Esophagus muscularis mucosa (tissue), 4 donors: ENCODE data around the gene C14orf119. TPM values are rescaled to one million over a fixed set of nuclear protein-coding genes. Genes with fewer than 3 reads are reported as not detected.

ENCODE experiments used
- DNase-seq: peaks from one replicate; pipeline ENCODE4 v3.0.0-alpha.2; 2017; ENCODE audit errors: extremely low spot score
- H3K27ac ChIP-seq, 4 donors: fragments of 200-600 bp; sonication (generic); replicated peaks in 1 of 4; 1 replicate in 3 of 4; 2 replicates in 1 of 4; pipeline ENCODE4 v1.5.1; 2016 to 2019; ENCODE audit warnings: mild to moderate bottlenecking in 1 of 4
- H3K27me3 ChIP-seq, 4 donors: fragments of 200-600 bp; sonication (generic); one replicate each; pipeline versions ENCODE4 v1.5.1 to v1.6.0; 2016 to 2019
- H3K36me3 ChIP-seq, 4 donors: fragments of 200-600 bp; sonication (generic); one replicate each; pipeline ENCODE4 v1.5.1; 2016 to 2019
- H3K4me1 ChIP-seq, 4 donors: fragments of 200-600 bp; sonication (generic); one replicate each; pipeline ENCODE4 v1.5.1; 2016 to 2019
- H3K4me3 ChIP-seq, 4 donors: fragments of 200-600 bp; sonication (generic); 1 replicate in 2 of 4; 2 replicates in 2 of 4; pipeline ENCODE4 v1.5.1; 2016 to 2019; ENCODE audit warnings: mild to moderate bottlenecking in 4 of 4, moderate library complexity in 1 of 4
- H3K9me3 ChIP-seq, 4 donors: fragments of 200-600 bp; sonication (generic); 1 replicate in 3 of 4; 2 replicates in 1 of 4; pipeline ENCODE4 v1.5.1; 2016 to 2019
- CTCF ChIP-seq, 3 experiments: fragments of 200-600 bp in 2 of 3; fragments of 450-650 bp in 1 of 3; sonication (generic) in 2 of 3; IDR thresholded peaks; one replicate each; pipeline ENCODE4 v1.5.1; 2017 to 2019; ENCODE audit warnings: antibody characterized with exemption in 3 of 3, mild to moderate bottlenecking in 2 of 3, moderate library complexity in 1 of 3
- EP300 ChIP-seq: sonication (generic); formaldehyde crosslinking; IDR thresholded peaks from one replicate; pipeline ENCODE4 v1.6.1; 2017; ENCODE audit warnings: antibody characterized with exemption
- POLR2A ChIP-seq: fragments of 450-650 bp; IDR thresholded peaks from one replicate; pipeline ENCODE4 v1.6.1; 2017; ENCODE audit warnings: antibody characterized with exemption, moderate library complexity, mild to moderate bottlenecking, low read depth
- POLR2AphosphoS5 ChIP-seq, 2 donors: sonication (generic); formaldehyde crosslinking; IDR thresholded peaks; one replicate each; pipeline ENCODE4 v1.6.1; 2017; ENCODE audit warnings: antibody characterized with exemption in 2 of 2
- WGBS: methylation state at CpG from one replicate; pipeline ENCODE4 v1.1.5; 2018; 5-methylcytosine and 5-hydroxymethylcytosine counted together
- intact Hi-C: fragments of 100-400 bp; cut with DNase I; formaldehyde crosslinking; loops from one replicate; pipeline ENCODE4 v1.15.1; 2023
- total RNA-seq, 4 donors: library from RNA; depleted of rRNA; stranded (reverse); fragments of >200 nt; gene quantifications; one replicate each; pipeline versions ENCODE4 v1.1.0 to v1.2.1, GENCODE V29; 2016

The C14orf119 gene
- total RNA-seq, 4 donors from 2014 or later: 21.2 to 42.5 (median 34.0) TPM

- Histone ChIP-seq H3K9me3 (no peaks in the 10 kb centered on the region), H3K4me3 (no peak overlapping the region), H3K27me3 (peaks cover 0 to 50% (median 0%) of the 10 kb centered on the region in 4 donors), H3K36me3 (no peaks in the 10 kb centered on the region), H3K4me1 (peaks cover 0 to 6% (median 0%) of the 10 kb centered on the region in 4 donors), H3K27ac (no peak overlapping the region)
- intact Hi-C loops: no loop called here
- no peak for DNase-seq
- WGBS: 46% methylated on average over 9 of the region's 12 CpGs
- no peak for TF ChIP-seq POLR2AphosphoS5 (IDR thresholded peaks at IDR 0.05)
- no peak for TF ChIP-seq CTCF (IDR thresholded peaks at IDR 0.05)
- TF ChIP-seq POLR2A: no peak
- no peak for TF ChIP-seq EP300
Observed at GRCh38 chr14:23112359-23113178, 17.3 kb downstream of the C14orf119 start.

GRCh38 chr14:23113431-23114119, 18.3 kb downstream of the C14orf119 start:
- DNase-seq: no peak
- intact Hi-C loops: no loop called here

GRCh38 chr14:23114120-23114458, 18.8 kb downstream of the C14orf119 start:
- WGBS: 88% methylated on average over 5 of the region's 5 CpGs
- Histone ChIP-seq H3K36me3 (no peaks in the 10 kb centered on the region), H3K4me3 (no peak overlapping the region), H3K4me1 (peaks cover 0 to 6% (median 0%) of the 10 kb centered on the region in 4 donors), H3K27me3 (peaks cover 0 to 58% (median 0%) of the 10 kb centered on the region in 4 donors), H3K9me3 (no peaks in the 10 kb centered on the region), H3K27ac (no peak overlapping the region)
- no peak for DNase-seq
- intact Hi-C loops: no loop called here
- no peak for TF ChIP-seq CTCF (IDR thresholded peaks at IDR 0.05)
- TF ChIP-seq POLR2AphosphoS5 (IDR thresholded peaks at IDR 0.05): no peak
- no peak for TF ChIP-seq EP300
- TF ChIP-seq POLR2A: no peak

More at GRCh38 chr14:23113431-23114119, 18.3 kb downstream of the C14orf119 start:
- Histone ChIP-seq H3K4me3 (no peak overlapping the region), H3K27me3 (peaks cover 0 to 58% (median 0%) of the 10 kb centered on the region in 4 donors), H3K9me3 (no peaks in the 10 kb centered on the region), H3K36me3 (no peaks in the 10 kb centered on the region), H3K4me1 (peaks cover 0 to 6% (median 0%) of the 10 kb centered on the region in 4 donors), H3K27ac (no peak overlapping the region)
- TF ChIP-seq EP300 (no peak), CTCF (IDR thresholded peaks at IDR 0.05) (no peak), POLR2A (no peak), POLR2AphosphoS5 (IDR thresholded peaks at IDR 0.05) (no peak)
- 54% methylated on average over 4 of the region's 10 CpGs for WGBS

- no peaks in the 10 kb centered on the region for H3K36me3 ChIP-seq
- H3K4me1 ChIP-seq: peaks cover 0 to 6% (median 0%) of the 10 kb centered on the region in 4 donors
- 64% methylated on average over 4 of the region's 4 CpGs for WGBS
- no peak for TF ChIP-seq POLR2A
- TF ChIP-seq POLR2AphosphoS5 (IDR thresholded peaks at IDR 0.05): no peak
- TF ChIP-seq EP300: no peak
- TF ChIP-seq CTCF (IDR thresholded peaks at IDR 0.05): no peak
- intact Hi-C loops: no loop called here
- peaks cover 0 to 58% (median 0%) of the 10 kb centered on the region in 4 donors for H3K27me3 ChIP-seq
- no peak overlapping the region for H3K4me3 ChIP-seq
- H3K9me3 ChIP-seq: no peaks in the 10 kb centered on the region
- no peak for DNase-seq
- no peak overlapping the region for H3K27ac ChIP-seq
Observed at GRCh38 chr14:23114669-23115038, 19.3 kb downstream of the C14orf119 start.
